ENCODE measurements around the gene PDZD4. TPM values are rescaled to one million over a fixed set of nuclear protein-coding genes. Genes with fewer than 3 reads are reported as not detected.

Gene PDZD4
- total and polyA plus RNA-seq, 2 donors from 2014 or later, result 4.7 to 7.0 TPM

DNA sequence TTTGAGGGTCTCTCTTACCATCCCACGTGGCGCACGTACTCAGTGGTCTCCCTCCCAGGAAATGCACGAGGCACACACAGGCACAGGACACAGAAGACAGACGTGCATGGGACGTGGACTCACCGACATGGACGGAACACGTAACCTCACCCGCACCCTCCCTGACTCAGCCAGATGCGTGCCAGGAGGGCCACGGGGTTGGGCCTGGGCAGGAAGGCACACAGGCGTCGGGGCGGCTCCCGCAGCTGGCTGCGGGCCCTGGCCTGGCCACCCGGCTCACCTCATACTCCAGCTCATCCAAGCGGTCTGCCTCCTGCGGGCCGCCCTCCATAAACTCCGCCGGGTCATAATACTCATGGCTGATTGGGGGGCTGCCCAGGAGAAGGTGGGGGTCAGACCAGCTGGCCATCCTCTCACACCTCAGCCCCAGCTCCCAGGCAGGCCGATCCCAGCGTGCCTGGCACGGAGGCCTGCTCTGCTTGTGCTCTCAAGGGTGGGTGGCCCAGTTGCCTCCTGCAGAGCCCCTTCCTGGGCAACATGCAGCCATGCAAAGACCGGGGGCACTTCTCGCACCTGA lies 23.3 kb downstream of the PDZD4 start:
- no peak overlapping the region for H3K27ac ChIP-seq (ENCODE audit: low read depth in 2 of 2, low read length in 2 of 2)
- H3K9me3 ChIP-seq (ENCODE audit: control insufficient read depth in 2 of 3, insufficient read depth in 1 of 3, low read length in 3 of 3), result no peaks in the 10 kb centered on the region
- no peak overlapping the region for H3K4me3 ChIP-seq (ENCODE audit: low read length in 3 of 3)
- TF ChIP-seq, protein P1, sequence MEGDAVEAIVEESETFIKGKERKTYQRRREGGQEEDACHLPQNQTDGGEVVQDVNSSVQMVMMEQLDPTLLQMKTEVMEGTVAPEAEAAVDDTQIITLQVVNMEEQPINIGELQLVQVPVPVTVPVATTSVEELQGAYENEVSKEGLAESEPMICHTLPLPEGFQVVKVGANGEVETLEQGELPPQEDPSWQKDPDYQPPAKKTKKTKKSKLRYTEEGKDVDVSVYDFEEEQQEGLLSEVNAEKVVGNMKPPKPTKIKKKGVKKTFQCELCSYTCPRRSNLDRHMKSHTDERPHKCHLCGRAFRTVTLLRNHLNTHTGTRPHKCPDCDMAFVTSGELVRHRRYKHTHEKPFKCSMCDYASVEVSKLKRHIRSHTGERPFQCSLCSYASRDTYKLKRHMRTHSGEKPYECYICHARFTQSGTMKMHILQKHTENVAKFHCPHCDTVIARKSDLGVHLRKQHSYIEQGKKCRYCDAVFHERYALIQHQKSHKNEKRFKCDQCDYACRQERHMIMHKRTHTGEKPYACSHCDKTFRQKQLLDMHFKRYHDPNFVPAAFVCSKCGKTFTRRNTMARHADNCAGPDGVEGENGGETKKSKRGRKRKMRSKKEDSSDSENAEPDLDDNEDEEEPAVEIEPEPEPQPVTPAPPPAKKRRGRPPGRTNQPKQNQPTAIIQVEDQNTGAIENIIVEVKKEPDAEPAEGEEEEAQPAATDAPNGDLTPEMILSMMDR (IDR thresholded peaks at IDR 0.05; ENCODE audit: borderline replicate concordance, extremely low read depth, insufficient read depth), result no peak
- intact Hi-C loops (cut with DNase I), result no loop called here
- no peaks in the 10 kb centered on the region for H3K4me1 ChIP-seq (ENCODE audit: control insufficient read depth in 2 of 3, insufficient read depth in 2 of 3, low read depth in 1 of 3, low read length in 3 of 3)
- FAIRE-seq (no peak), DNase-seq (no peak)
- no peak overlapping the region for H3K9ac ChIP-seq (ENCODE audit: low read length in 3 of 3)
- no peaks in the 10 kb centered on the region for H3K36me3 ChIP-seq (ENCODE audit: control insufficient read depth in 2 of 3, insufficient read depth in 3 of 3, low read length in 3 of 3)
- H3K27me3 ChIP-seq (ENCODE audit: control insufficient read depth, insufficient read depth, low read length), result no peaks in the 10 kb centered on the region

DNA sequence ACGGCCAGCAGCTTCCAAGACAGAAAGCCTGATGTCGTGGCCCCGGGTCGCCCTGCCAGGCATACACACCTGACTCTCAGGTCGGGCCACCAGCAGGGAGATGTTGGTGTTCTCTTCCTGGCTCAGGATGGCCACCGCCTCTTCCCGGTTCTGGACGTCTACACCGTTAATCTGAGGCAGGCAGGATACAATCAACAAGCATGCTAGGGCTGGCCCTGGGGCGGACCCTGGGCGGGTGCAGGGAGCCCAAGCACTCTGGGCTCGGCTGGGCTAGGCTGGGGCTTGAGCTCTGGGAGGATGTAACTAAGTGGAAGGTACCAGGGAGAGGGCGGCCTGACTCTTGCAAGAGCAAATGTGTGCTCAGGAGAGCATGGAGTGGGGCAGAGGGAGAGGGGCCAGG lies 24.9 kb downstream of the PDZD4 start:
- Histone ChIP-seq H3K4me1 (ENCODE audit: control insufficient read depth in 2 of 3, insufficient read depth in 2 of 3, low read depth in 1 of 3, low read length in 3 of 3) (no peaks in the 10 kb centered on the region), H3K9ac (ENCODE audit: low read length in 3 of 3) (no peak overlapping the region), H3K36me3 (ENCODE audit: control insufficient read depth in 2 of 3, insufficient read depth in 3 of 3, low read length in 3 of 3) (no peaks in the 10 kb centered on the region), H3K27ac (ENCODE audit: low read depth in 2 of 2, low read length in 2 of 2) (no peak overlapping the region), H3K4me3 (ENCODE audit: low read length in 3 of 3) (no peak overlapping the region), H3K27me3 (ENCODE audit: control insufficient read depth, insufficient read depth, low read length) (no peaks in the 10 kb centered on the region), H3K9me3 (ENCODE audit: control insufficient read depth in 2 of 3, insufficient read depth in 1 of 3, low read length in 3 of 3) (no peaks in the 10 kb centered on the region)
- TF ChIP-seq, protein P1 (IDR thresholded peaks at IDR 0.05; ENCODE audit: borderline replicate concordance, extremely low read depth, insufficient read depth), result no peak
- no peak for FAIRE-seq
- no peak for DNase-seq
- intact Hi-C loops (cut with DNase I), result no loop called here

DNA sequence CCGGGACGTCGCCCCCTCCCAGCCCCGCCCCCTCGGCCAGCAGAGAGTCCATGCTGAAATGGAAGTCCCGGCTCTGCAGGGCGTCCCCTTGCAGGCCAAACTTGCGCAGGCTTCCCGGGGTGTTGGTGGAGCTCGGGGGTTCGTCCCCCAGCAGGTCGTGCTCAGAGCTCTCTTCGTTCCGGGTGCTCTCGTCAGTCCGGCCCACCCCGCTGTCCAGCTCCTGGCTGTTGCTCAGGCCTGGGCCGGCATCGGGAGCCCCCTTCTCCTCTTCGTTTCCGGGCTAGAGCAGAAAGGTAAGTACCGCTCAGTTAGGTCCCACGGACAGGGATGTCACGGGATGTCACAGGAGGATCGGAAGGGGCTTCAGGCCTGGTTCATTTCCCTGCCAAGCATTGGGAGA lies 25.7 kb downstream of the PDZD4 start:
- Histone ChIP-seq H3K27ac (ENCODE audit: low read depth in 2 of 2, low read length in 2 of 2) (no peak overlapping the region), H3K4me1 (ENCODE audit: control insufficient read depth in 2 of 3, insufficient read depth in 2 of 3, low read depth in 1 of 3, low read length in 3 of 3) (no peaks in the 10 kb centered on the region), H3K4me3 (ENCODE audit: low read length in 3 of 3) (no peak overlapping the region), H3K9ac (ENCODE audit: low read length in 3 of 3) (no peak overlapping the region), H3K27me3 (ENCODE audit: control insufficient read depth, insufficient read depth, low read length) (no peaks in the 10 kb centered on the region), H3K36me3 (ENCODE audit: control insufficient read depth in 2 of 3, insufficient read depth in 3 of 3, low read length in 3 of 3) (no peaks in the 10 kb centered on the region), H3K9me3 (ENCODE audit: control insufficient read depth in 2 of 3, insufficient read depth in 1 of 3, low read length in 3 of 3) (no peaks in the 10 kb centered on the region)
- intact Hi-C loops (cut with DNase I), result no loop called here
- DNase-seq (no peak), FAIRE-seq (no peak)
- TF ChIP-seq, protein P1 (IDR thresholded peaks at IDR 0.05; ENCODE audit: borderline replicate concordance, extremely low read depth, insufficient read depth), result no peak

DNA sequence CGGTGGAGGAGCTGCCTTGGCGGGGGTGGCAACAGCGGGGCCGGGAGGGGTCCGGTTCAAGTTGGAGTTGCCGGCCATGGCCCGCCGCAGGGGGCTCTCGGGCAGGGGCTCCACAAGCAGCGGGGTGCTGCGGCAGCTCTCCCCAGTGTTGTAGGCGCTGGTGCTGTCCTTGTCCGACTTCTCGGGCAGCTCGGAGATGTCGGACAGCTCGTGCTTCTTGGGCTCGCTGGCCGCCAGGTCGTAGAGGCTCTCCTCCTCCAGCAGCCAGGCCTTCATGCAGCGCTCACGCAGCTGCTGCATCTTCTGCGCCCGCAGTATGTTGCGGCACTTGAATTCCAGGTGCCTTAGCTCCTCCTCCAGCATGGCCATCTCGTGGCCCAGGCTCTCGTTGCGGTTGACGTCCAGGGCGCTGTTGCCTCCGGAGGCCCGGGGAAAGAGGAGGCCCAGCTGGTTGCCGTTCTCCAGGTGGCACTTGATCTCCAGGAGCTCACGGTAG lies 26.2 kb downstream of the PDZD4 start:
- H3K9ac ChIP-seq (ENCODE audit: low read length in 3 of 3), result no peak overlapping the region
- FAIRE-seq (no peak), DNase-seq (no peak)
- H3K27me3 ChIP-seq (ENCODE audit: control insufficient read depth, insufficient read depth, low read length), result no peaks in the 10 kb centered on the region
- no peaks in the 10 kb centered on the region for H3K4me1 ChIP-seq (ENCODE audit: control insufficient read depth in 2 of 3, insufficient read depth in 2 of 3, low read depth in 1 of 3, low read length in 3 of 3)
- no peak overlapping the region for H3K27ac ChIP-seq (ENCODE audit: low read depth in 2 of 2, low read length in 2 of 2)
- no peaks in the 10 kb centered on the region for H3K36me3 ChIP-seq (ENCODE audit: control insufficient read depth in 2 of 3, insufficient read depth in 3 of 3, low read length in 3 of 3)
- H3K9me3 ChIP-seq (ENCODE audit: control insufficient read depth in 2 of 3, insufficient read depth in 1 of 3, low read length in 3 of 3), result no peaks in the 10 kb centered on the region
- intact Hi-C loops (cut with DNase I), result no loop called here
- TF ChIP-seq, protein P1 (IDR thresholded peaks at IDR 0.05; ENCODE audit: borderline replicate concordance, extremely low read depth, insufficient read depth), result no peak
- H3K4me3 ChIP-seq (ENCODE audit: low read length in 3 of 3), result no peak overlapping the region
